ENCODE measurements around the gene ARTN. TPM values are rescaled to one million over a fixed set of nuclear protein-coding genes. Genes with fewer than 3 reads are reported as not detected.

The ARTN gene
- total RNA-seq, 1 donor = not detected

DNA sequence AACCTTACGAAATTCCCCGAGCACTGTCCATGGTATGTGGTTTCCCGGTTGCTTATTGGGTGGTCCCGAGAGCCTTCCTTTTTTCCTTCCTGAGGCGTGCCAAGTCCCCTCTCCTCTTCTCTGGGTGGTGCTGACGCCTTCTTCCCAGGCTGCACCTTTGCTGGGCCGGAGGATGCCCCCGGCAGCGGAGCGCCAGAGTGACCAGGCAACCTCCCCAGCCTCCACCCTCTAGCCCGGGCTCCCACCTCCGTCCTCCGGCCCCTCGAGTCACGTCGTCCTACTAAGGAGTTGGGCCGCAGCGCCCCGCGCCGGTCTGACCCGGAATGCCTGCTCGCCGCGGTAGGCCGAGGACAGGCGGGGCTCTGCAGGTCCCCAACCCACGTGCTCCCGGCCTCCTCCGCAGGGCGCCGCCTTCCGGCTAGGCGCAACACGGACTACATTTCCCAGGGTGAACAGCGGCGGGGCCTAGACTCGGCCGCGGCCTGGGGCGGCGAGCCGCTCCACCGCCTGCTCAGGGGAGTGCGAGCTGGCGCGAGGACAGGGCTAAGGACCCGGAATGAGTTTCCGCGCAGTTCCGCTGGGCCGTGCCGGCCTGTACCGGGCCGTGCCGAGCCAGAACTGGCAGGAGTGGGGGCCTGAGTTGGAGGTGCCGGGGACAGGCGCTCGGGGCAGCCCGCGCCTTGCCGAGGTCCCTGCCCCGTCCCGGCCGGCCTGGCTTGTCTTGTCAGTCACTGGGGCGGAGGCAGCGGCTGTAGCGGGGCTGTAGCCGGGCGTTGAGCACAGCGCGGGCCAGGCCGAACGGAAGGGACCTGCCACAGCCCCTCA is 12.8 kb downstream of the ARTN start, which contains the start of gene IPO13:
IPO13 (plus strand) TSS at position 715 of the 825 bp plus-strand sequence. CDS start 651 bp downstream, outside the sequence.
- Histone ChIP-seq H3K27ac (ENCODE audit: low read depth, low read length) (peak within 1 kb of the TSS; percentile 97), H3K36me3 (ENCODE audit: insufficient read depth, low read length) (peaks cover 11% of the 10 kb centered on the region), H4K20me1 (ENCODE audit: insufficient read depth, low read length) (peaks cover 23% of the 10 kb centered on the region), H3K4me3 (ENCODE audit: insufficient read depth, low read length) (peak within 1 kb of the TSS; percentile 96), H3K4me2 (ENCODE audit: insufficient read depth, low read length) (peak within 1 kb of the TSS; percentile 96), H3K27me3 (ENCODE audit: insufficient read depth, low read length) (no peaks in the 10 kb centered on the region), H3K9me3 (ENCODE audit: low read depth, low read length) (no peaks in the 10 kb centered on the region), H3K4me1 (ENCODE audit: insufficient read depth, low read length) (peaks cover 23% of the 10 kb centered on the region), H2AFZ (ENCODE audit: low read length) (peak within 1 kb of the TSS; percentile 98), H3K79me2 (ENCODE audit: insufficient read depth, low read length) (peaks cover 43% of the 10 kb centered on the region)
- peak; percentile 100 for DNase-seq (ENCODE audit: insufficient read length, low spot score, missing footprints)
- peak; percentile 50 for TF ChIP-seq CTCF (IDR thresholded peaks at IDR 0.05; ENCODE audit: extremely low read depth, low read depth, low read length)

GRCh38 chr1:43947061-43947873 is 13.7 kb downstream of the ARTN start:
- TF ChIP-seq CTCF (IDR thresholded peaks at IDR 0.05; ENCODE audit: extremely low read depth, low read depth, low read length) = no peak
- Histone ChIP-seq H3K4me2 (ENCODE audit: insufficient read depth, low read length) (peak overlapping the region; percentile 96), H3K9me3 (ENCODE audit: low read depth, low read length) (no peaks in the 10 kb centered on the region), H3K27ac (ENCODE audit: low read depth, low read length) (peak overlapping the region; percentile 97), H3K4me3 (ENCODE audit: insufficient read depth, low read length) (peak overlapping the region; percentile 96), H4K20me1 (ENCODE audit: insufficient read depth, low read length) (peaks cover 28% of the 10 kb centered on the region), H3K27me3 (ENCODE audit: insufficient read depth, low read length) (no peaks in the 10 kb centered on the region), H3K4me1 (ENCODE audit: insufficient read depth, low read length) (peaks cover 23% of the 10 kb centered on the region), H2AFZ (ENCODE audit: low read length) (peak overlapping the region; percentile 98), H3K36me3 (ENCODE audit: insufficient read depth, low read length) (peaks cover 11% of the 10 kb centered on the region), H3K79me2 (ENCODE audit: insufficient read depth, low read length) (peaks cover 47% of the 10 kb centered on the region)
- peak; percentile 83 for DNase-seq (ENCODE audit: insufficient read length, low spot score, missing footprints)

GRCh38 chr1:43947874-43948437 is 14.4 kb downstream of the ARTN start:
- DNase-seq (ENCODE audit: insufficient read length, low spot score, missing footprints) = peak; percentile 84
- TF ChIP-seq CTCF (IDR thresholded peaks at IDR 0.05; ENCODE audit: extremely low read depth, low read depth, low read length) = no peak

More at GRCh38 chr1:43947874-43948437, 14.4 kb downstream of the ARTN start:
- H3K9me3 ChIP-seq (ENCODE audit: low read depth, low read length) = no peaks in the 10 kb centered on the region
- peaks cover 33% of the 10 kb centered on the region for H4K20me1 ChIP-seq (ENCODE audit: insufficient read depth, low read length)
- H3K4me2 ChIP-seq (ENCODE audit: insufficient read depth, low read length) = peak overlapping the region; percentile 96
- peaks cover 23% of the 10 kb centered on the region for H3K4me1 ChIP-seq (ENCODE audit: insufficient read depth, low read length)
- peak overlapping the region; percentile 96 for H3K4me3 ChIP-seq (ENCODE audit: insufficient read depth, low read length)
- peaks cover 11% of the 10 kb centered on the region for H3K36me3 ChIP-seq (ENCODE audit: insufficient read depth, low read length)
- no peaks in the 10 kb centered on the region for H3K27me3 ChIP-seq (ENCODE audit: insufficient read depth, low read length)
- no peak overlapping the region for H2AFZ ChIP-seq (ENCODE audit: low read length)
- H3K27ac ChIP-seq (ENCODE audit: low read depth, low read length) = no peak overlapping the region
- H3K79me2 ChIP-seq (ENCODE audit: insufficient read depth, low read length) = peaks cover 51% of the 10 kb centered on the region
